PFSK-1 (cell line): Measurements from ENCODE around the gene TTC28.

Experiments used
- FOXP2 ChIP-seq: optimal IDR thresholded peaks from 2 replicates; pipeline ENCODE3; 2011; ENCODE audit warnings: borderline replicate concordance, control low read depth, inconsistent platforms; ENCODE audit not compliant: insufficient read depth; ENCODE audit errors: extremely low read length, extremely low read depth
- POLR2AphosphoS5 ChIP-seq: IDR thresholded peaks from 2 replicates; pipeline ENCODE4 v1.6.1; 2012; ENCODE audit warnings: low read depth, mild to moderate bottlenecking, control low read depth, low read length, moderate library complexity
- REST ChIP-seq, 2 experiments: IDR thresholded peaks; 2 replicates each; pipeline versions ENCODE4 v1.6.1 to v1.8.0; 2011 to 2012; ENCODE audit warnings: low read depth in 2 of 2, low read length in 2 of 2, control low read depth in 1 of 2, inconsistent platforms in 1 of 2, mild to moderate bottlenecking in 1 of 2, moderate library complexity in 1 of 2; ENCODE audit not compliant: insufficient read depth in 1 of 2
- SIN3A ChIP-seq: IDR thresholded peaks from 2 replicates; pipeline ENCODE4 v1.6.1; 2012; ENCODE audit warnings: mild to moderate bottlenecking, low read length, moderate library complexity, borderline replicate concordance; ENCODE audit not compliant: insufficient read depth
- TAF1 ChIP-seq: IDR thresholded peaks from 2 replicates; pipeline ENCODE4 v1.6.1; 2012; ENCODE audit warnings: low read length, control low read depth, borderline replicate concordance; ENCODE audit not compliant: insufficient read depth

GRCh38 chr22:28637225-28637624 lies 42.4 kb downstream of the TTC28 start:
- TF ChIP-seq SIN3A (no peak), POLR2AphosphoS5 (no peak), TAF1 (no peak), REST (IDR thresholded peaks at IDR 0.05; ENCODE audit: insufficient read depth in 1 of 2, low read depth in 2 of 2, low read length in 2 of 2) (no peak), FOXP2 (no peak)
